ENCODE measurements around the gene MMP3.

The MMP3 gene

DNA sequence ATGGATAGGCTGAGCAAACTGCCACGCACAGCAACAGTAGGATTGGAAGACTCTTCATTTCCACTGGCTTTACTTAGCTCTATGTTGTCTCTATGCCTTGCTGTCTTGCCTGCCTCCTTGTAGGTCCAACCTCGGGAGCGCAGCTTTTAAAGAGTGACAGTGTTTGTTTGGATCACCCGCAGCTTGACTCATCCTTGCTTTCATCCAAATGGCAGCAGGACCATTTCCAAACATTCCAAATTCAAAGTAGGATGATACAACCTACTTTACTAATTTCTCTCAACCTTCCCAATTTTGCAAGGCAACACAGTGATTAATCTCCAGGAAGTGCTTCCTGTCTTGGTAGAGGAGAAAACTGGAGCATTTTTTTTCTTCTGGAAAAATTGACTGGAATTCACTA lies at the start of gene MMP3:
MMP3 (minus strand) TSS at position 121 of the 400 bp plus-strand sequence; CDS start at position 58, 63 bp downstream.
- Histone ChIP-seq H3K27ac (ENCODE audit: extremely low read depth, low read depth, low read length) (no peak within 1 kb of the TSS), H3K36me3 (ENCODE audit: control insufficient read depth in 2 of 2, insufficient read depth in 1 of 2, low read length in 2 of 2) (no peaks in the 10 kb centered on the region), H3K4me1 (ENCODE audit: control insufficient read depth, insufficient read depth, low read length) (no peaks in the 10 kb centered on the region), H3K4me3 (ENCODE audit: low read depth, low read length) (no peak within 1 kb of the TSS), H3K9me3 (ENCODE audit: control insufficient read depth, insufficient read depth, low read depth, low read length) (no peaks in the 10 kb centered on the region)
- no peak for TF ChIP-seq ZBTB20 (tag by site-specific recombination; IDR thresholded peaks at IDR 0.05)
- no peak for TF ChIP-seq ZNF645 (tag by site-specific recombination; IDR thresholded peaks at IDR 0.05)
- TF ChIP-seq, protein P1, sequence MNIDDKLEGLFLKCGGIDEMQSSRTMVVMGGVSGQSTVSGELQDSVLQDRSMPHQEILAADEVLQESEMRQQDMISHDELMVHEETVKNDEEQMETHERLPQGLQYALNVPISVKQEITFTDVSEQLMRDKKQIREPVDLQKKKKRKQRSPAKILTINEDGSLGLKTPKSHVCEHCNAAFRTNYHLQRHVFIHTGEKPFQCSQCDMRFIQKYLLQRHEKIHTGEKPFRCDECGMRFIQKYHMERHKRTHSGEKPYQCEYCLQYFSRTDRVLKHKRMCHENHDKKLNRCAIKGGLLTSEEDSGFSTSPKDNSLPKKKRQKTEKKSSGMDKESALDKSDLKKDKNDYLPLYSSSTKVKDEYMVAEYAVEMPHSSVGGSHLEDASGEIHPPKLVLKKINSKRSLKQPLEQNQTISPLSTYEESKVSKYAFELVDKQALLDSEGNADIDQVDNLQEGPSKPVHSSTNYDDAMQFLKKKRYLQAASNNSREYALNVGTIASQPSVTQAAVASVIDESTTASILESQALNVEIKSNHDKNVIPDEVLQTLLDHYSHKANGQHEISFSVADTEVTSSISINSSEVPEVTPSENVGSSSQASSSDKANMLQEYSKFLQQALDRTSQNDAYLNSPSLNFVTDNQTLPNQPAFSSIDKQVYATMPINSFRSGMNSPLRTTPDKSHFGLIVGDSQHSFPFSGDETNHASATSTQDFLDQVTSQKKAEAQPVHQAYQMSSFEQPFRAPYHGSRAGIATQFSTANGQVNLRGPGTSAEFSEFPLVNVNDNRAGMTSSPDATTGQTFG (tag by site-specific recombination; IDR thresholded peaks at IDR 0.05; ENCODE audit: borderline replicate concordance): no peak
- TF ChIP-seq ZSCAN18 (tag by site-specific recombination; IDR thresholded peaks at IDR 0.05): no peak
- no peak for TF ChIP-seq ZNF529 (tag by site-specific recombination; IDR thresholded peaks at IDR 0.05; ENCODE audit: insufficient replicate concordance)
- TF ChIP-seq YY1 (tag by site-specific recombination; IDR thresholded peaks at IDR 0.05): no peak
- POLR2A ChIA-PET: no interaction called here
- CTCF ChIA-PET: interaction anchor here (0.9 kb wide), 1 partner anchor 71 kb away, joined by 4 read pairs; no protein-coding TSS in a partner anchor

- ChIA-PET CTCF (no interaction called here), POLR2A (no interaction called here)
- Histone ChIP-seq H3K27ac (ENCODE audit: extremely low read depth, low read depth, low read length) (no peak overlapping the region), H3K9me3 (ENCODE audit: control insufficient read depth, insufficient read depth, low read depth, low read length) (no peaks in the 10 kb centered on the region), H3K4me1 (ENCODE audit: control insufficient read depth, insufficient read depth, low read length) (no peaks in the 10 kb centered on the region), H3K4me3 (ENCODE audit: low read depth, low read length) (no peak overlapping the region), H3K36me3 (ENCODE audit: control insufficient read depth in 2 of 2, insufficient read depth in 1 of 2, low read length in 2 of 2) (no peaks in the 10 kb centered on the region)
- TF ChIP-seq ZNF426 (tag by site-specific recombination; IDR thresholded peaks at IDR 0.05): no peak
- no peak for TF ChIP-seq ZFP37 (tag by site-specific recombination; IDR thresholded peaks at IDR 0.05)
Measured at GRCh38 chr11:102891736-102892135, 48.3 kb upstream of the MMP3 start.

DNA sequence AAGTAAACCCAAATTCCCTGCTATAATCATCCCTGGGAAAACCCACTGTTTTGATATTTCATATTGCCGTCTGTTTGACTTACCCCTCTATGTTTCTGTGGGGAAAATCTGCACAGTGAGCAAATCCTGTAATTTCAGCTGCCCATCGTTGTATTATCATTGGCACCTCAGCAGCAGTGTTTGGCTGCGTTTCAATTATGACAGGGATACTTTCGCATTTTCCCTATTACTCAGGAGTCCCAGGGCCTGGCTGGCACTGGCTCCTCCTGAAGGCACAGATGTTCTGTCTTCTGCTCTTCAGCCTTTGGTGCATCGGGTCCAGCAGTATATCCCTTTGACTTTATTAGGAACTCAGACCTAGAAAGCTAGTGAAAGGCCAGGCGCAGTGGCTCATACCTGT lies 43.6 kb upstream of the MMP3 start:
- TF ChIP-seq ZFP37 (tag by site-specific recombination; IDR thresholded peaks at IDR 0.05): no peak
- TF ChIP-seq, protein P2, sequence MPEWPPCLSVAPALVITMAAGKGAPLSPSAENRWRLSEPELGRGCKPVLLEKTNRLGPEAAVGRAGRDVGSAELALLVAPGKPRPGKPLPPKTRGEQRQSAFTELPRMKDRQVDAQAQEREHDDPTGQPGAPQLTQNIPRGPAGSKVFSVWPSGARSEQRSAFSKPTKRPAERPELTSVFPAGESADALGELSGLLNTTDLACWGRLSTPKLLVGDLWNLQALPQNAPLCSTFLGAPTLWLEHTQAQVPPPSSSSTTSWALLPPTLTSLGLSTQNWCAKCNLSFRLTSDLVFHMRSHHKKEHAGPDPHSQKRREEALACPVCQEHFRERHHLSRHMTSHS (tag by site-specific recombination; IDR thresholded peaks at IDR 0.05): no peak
- no peak for TF ChIP-seq ZNF19 (tag by site-specific recombination; IDR thresholded peaks at IDR 0.05; ENCODE audit: low read depth)
- TF ChIP-seq ZNF621 (tag by site-specific recombination; IDR thresholded peaks at IDR 0.05): no peak
- no peak for TF ChIP-seq ZNF707 (tag by site-specific recombination; IDR thresholded peaks at IDR 0.05)
- no peak for TF ChIP-seq ZNF202 (tag by site-specific recombination; IDR thresholded peaks at IDR 0.05; ENCODE audit: borderline replicate concordance)
- no peak for TF ChIP-seq ZSCAN16 (tag by site-specific recombination; IDR thresholded peaks at IDR 0.05)
- TF ChIP-seq ZNF169 (tag by site-specific recombination; IDR thresholded peaks at IDR 0.05): no peak
- no peak for TF ChIP-seq ZNF747 (tag by site-specific recombination; IDR thresholded peaks at IDR 0.05)
- POLR2A ChIA-PET: no interaction called here
- no peak overlapping the region for H3K4me3 ChIP-seq (ENCODE audit: low read depth, low read length)
- H3K9me3 ChIP-seq (ENCODE audit: control insufficient read depth, insufficient read depth, low read depth, low read length): no peaks in the 10 kb centered on the region
- no peaks in the 10 kb centered on the region for H3K36me3 ChIP-seq (ENCODE audit: control insufficient read depth in 2 of 2, insufficient read depth in 1 of 2, low read length in 2 of 2)
- no peak overlapping the region for H3K27ac ChIP-seq (ENCODE audit: extremely low read depth, low read depth, low read length)
- CTCF ChIA-PET: no interaction called here
- no peaks in the 10 kb centered on the region for H3K4me1 ChIP-seq (ENCODE audit: control insufficient read depth, insufficient read depth, low read length)
